Hepatocyte (in vitro differentiated cells): ENCODE data around the gene PKP4.

ENCODE experiments used
- EZH2 ChIP-seq: fragments of 200-600 bp; sonication (generic); IDR thresholded peaks from 2 replicates; pipeline ENCODE4 v1.6.1; 2016; ENCODE audit warnings: antibody characterized with exemption, mild to moderate bottlenecking, borderline replicate concordance
- TF ChIP-seq, protein P1 (sequence below): fragments of 200-600 bp; sonication (generic); IDR thresholded peaks from 2 replicates; pipeline ENCODE4 v1.5.1; 2016; ENCODE audit warnings: antibody characterized with exemption, mild to moderate bottlenecking; ENCODE audit not compliant: poor library complexity

DNA sequence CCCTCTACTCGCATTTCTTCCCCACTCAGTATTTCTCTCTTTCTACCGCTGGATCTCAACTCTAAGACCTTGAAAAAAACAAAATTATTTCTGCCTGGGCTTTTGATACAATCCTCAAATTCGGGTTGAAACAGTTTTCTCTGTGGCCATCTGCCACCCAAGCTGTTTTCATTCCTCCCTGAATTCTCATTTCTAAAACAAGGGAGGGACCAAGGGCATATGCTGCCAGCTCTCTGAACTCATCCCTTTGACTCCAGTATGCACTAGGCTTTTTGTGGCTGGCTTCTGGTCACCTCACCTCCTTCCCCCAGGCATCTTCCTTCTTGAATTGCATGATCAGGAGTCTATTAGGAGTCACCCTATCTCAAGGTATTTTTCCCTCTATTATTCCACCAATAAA, 49.7 kb upstream of the PKP4 start:
- no peak for TF ChIP-seq EZH2
- TF ChIP-seq, protein P1, sequence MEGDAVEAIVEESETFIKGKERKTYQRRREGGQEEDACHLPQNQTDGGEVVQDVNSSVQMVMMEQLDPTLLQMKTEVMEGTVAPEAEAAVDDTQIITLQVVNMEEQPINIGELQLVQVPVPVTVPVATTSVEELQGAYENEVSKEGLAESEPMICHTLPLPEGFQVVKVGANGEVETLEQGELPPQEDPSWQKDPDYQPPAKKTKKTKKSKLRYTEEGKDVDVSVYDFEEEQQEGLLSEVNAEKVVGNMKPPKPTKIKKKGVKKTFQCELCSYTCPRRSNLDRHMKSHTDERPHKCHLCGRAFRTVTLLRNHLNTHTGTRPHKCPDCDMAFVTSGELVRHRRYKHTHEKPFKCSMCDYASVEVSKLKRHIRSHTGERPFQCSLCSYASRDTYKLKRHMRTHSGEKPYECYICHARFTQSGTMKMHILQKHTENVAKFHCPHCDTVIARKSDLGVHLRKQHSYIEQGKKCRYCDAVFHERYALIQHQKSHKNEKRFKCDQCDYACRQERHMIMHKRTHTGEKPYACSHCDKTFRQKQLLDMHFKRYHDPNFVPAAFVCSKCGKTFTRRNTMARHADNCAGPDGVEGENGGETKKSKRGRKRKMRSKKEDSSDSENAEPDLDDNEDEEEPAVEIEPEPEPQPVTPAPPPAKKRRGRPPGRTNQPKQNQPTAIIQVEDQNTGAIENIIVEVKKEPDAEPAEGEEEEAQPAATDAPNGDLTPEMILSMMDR, result no peak
